ENCODE results near the gene ZDHHC19.

GRCh38 chr3:196168808-196169391 lies 42.3 kb downstream of the ZDHHC19 start:
- TF ChIP-seq, protein P1, sequence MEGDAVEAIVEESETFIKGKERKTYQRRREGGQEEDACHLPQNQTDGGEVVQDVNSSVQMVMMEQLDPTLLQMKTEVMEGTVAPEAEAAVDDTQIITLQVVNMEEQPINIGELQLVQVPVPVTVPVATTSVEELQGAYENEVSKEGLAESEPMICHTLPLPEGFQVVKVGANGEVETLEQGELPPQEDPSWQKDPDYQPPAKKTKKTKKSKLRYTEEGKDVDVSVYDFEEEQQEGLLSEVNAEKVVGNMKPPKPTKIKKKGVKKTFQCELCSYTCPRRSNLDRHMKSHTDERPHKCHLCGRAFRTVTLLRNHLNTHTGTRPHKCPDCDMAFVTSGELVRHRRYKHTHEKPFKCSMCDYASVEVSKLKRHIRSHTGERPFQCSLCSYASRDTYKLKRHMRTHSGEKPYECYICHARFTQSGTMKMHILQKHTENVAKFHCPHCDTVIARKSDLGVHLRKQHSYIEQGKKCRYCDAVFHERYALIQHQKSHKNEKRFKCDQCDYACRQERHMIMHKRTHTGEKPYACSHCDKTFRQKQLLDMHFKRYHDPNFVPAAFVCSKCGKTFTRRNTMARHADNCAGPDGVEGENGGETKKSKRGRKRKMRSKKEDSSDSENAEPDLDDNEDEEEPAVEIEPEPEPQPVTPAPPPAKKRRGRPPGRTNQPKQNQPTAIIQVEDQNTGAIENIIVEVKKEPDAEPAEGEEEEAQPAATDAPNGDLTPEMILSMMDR (IDR thresholded peaks at IDR 0.05; ENCODE audit: poor library complexity, severe bottlenecking), result no peak
- TF ChIP-seq EZH2 (IDR thresholded peaks at IDR 0.05; ENCODE audit: borderline replicate concordance, insufficient read depth, low read length, poor library complexity, severe bottlenecking), result no peak
